Right lobe of liver (tissue), 4 donors: ENCODE measurements around the gene ZNF467.

Experiments used
- CTCF ChIP-seq, 4 donors: fragments of 200-600 bp in 3 of 4; fragments of 450-650 bp in 1 of 4; IDR thresholded peaks; one replicate each; pipeline versions ENCODE4 v1.5.1 to v1.8.0; 2016 to 2022; ENCODE audit warnings: antibody characterized with exemption in 4 of 4, mild to moderate bottlenecking in 2 of 4
- POLR2A ChIP-seq: fragments of 450-650 bp; IDR thresholded peaks from one replicate; pipeline ENCODE4 v1.6.1; 2017; ENCODE audit warnings: antibody characterized with exemption, mild to moderate bottlenecking
- donor health status: DM: no; HTN: no; CAD: no.
- donor health status: DM: no; HTN: no; CAD: no.
- donor health status: DM: no; HTN: yes; CAD: no.

GRCh38 chr7:149804106-149804505 lies 30.7 kb upstream of the ZNF467 start:
- TF ChIP-seq CTCF (IDR thresholded peaks at IDR 0.05), result no peak
- TF ChIP-seq POLR2A, result no peak
